Rectal smooth muscle tissue (tissue), 1 donor: ENCODE results near the gene PXN.

Experiments
- H3K27ac ChIP-seq: one replicate; pipeline ENCODE4 v1.7.0; 2013; ENCODE audit warnings: low read depth, low read length, inconsistent platforms
- H3K27me3 ChIP-seq: one replicate; pipeline ENCODE4 v1.7.0; 2013; ENCODE audit warnings: low read length; ENCODE audit not compliant: control insufficient read depth, insufficient read depth
- H3K36me3 ChIP-seq: one replicate; pipeline ENCODE4 v1.7.0; 2013; ENCODE audit warnings: low read length; ENCODE audit not compliant: control insufficient read depth, insufficient read depth
- H3K4me1 ChIP-seq: one replicate; pipeline ENCODE4 v1.7.0; 2013; ENCODE audit warnings: low read length; ENCODE audit not compliant: control insufficient read depth, insufficient read depth
- H3K4me3 ChIP-seq: one replicate; pipeline ENCODE4 v1.7.0; 2013; ENCODE audit warnings: low read length
- H3K9ac ChIP-seq: one replicate; pipeline ENCODE4 v1.7.0; 2013; ENCODE audit warnings: low read length

The PXN gene

DNA sequence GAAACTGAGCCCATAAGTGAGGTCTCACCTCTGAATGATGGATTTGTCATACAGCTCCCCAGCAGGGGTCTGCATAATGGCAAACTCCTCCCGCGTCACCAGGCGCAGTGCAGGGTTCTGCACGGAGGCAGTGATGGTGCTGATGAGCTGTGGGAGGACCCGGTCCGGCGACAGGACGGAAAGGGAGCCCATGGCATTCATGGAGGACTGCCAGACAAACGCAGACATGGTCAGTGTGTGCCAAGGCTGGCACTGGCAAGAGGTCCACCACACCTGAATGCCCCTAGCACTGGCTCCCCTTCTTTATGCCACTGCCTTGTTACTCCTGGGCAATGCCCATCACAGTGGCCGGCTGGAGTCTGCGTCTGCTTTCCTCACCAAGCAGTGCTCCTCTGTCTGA lies 103.7 kb downstream of the PXN start:
- no peak overlapping the region for H3K27ac ChIP-seq
- H3K27me3 ChIP-seq = no peaks in the 10 kb centered on the region
- no peaks in the 10 kb centered on the region for H3K4me1 ChIP-seq
- no peak overlapping the region for H3K4me3 ChIP-seq
- peaks cover 58% of the 10 kb centered on the region for H3K36me3 ChIP-seq
- H3K9ac ChIP-seq = no peak overlapping the region
